8988T (cell line): ENCODE measurements around the gene SLC38A3.
"Not testable (repeated sequence)": the region's sequence is repeated elsewhere in the genome, so short reads cannot be mapped to it uniquely, and the experiment has no call there.

ENCODE experiments used
- DNase-seq: peaks from one replicate; pipeline ENCODE4 v3.0.0; 2011

Gene SLC38A3

DNA sequence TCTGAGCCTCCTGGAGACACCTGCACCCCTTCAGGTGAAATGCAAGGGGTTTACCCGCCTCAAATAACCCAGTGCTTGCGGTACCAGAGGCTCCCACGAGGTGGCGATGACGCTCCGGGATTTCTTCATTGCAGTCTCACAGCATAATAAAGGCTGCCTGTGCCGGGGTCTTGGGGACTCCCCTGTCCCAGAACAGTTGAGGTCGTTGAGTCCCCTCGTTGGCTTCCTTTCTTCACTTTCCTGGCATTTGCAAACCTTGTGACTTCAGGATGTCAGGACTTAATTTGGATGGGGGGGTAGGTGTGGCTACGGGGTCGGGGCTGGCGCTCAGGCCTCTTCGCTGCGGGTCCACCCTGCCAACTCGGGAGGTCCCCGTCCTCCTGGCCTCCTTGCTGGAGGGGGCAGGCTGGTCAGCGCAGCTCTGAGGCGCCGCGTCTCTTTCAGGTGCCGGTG, 12.4 kb upstream of the SLC38A3 start:
- DNase-seq = peak; percentile 96

DNA sequence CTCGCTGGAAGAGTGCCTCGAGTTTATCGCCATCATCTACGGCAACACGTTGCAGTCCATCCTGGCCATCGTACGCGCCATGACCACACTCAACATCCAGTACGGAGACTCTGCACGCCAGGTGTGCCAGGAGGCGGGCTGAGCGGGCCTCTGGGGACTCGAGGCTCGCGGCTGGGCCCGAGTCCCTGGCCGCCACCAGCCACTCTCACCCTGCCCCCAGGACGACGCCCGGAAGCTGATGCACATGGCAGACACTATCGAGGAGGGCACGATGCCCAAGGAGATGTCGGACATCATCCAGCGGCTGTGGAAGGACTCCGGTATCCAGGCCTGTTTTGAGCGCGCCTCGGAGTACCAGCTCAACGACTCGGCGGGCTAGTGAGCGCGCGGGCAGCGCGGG, 11.8 kb upstream of the SLC38A3 start:
- DNase-seq = no peak

DNA sequence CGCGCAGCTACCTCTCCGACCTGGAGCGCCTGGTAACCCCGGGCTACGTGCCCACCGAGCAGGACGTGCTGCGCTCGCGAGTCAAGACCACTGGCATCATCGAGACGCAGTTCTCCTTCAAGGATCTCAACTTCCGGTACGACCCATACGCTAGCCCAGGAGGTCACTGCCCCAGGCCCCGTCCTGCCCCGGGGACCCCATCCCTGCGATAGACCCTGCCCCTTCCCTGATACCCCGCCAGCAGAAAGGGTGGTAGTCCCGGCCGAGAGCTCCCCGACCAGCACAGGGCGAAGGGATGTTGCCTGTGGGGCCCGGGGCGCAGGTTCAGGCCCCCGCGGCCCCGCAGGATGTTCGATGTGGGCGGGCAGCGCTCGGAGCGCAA, 11.3 kb upstream of the SLC38A3 start:
- no peak for DNase-seq

DNA sequence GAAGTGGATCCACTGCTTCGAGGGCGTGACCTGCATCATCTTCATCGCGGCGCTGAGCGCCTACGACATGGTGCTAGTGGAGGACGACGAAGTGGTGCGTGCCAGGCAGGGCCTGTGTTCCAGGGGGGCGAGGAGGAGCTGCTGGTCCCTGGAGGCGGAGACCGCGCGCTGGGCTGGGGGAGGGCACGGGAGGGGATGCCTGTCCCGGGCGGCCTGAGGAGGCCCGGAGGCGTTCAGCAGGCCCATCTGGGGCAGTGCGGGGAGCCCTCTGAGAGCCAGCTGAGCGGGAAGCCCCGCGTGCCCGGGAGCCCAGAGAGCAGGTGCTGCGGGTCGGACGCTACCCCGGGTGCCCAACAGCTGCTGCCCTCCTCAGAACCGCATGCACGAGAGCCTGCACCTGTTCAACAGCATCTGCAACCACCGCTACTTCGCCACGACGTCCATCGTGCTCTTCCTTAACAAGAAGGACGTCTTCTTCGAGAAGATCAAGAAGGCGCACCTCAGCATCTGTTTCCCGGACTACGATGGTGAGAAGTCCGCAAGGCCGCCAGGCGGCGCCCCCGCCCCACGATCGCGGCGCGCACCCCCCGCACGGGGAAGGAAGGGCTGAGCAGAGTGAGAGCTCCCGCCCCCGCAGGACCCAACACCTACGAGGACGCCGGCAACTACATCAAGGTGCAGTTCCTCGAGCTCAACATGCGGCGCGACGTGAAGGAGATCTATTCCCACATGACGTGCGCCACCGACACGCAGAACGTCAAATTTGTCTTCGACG, 10.8 kb upstream of the SLC38A3 start:
- DNase-seq = peak; percentile 99

DNA sequence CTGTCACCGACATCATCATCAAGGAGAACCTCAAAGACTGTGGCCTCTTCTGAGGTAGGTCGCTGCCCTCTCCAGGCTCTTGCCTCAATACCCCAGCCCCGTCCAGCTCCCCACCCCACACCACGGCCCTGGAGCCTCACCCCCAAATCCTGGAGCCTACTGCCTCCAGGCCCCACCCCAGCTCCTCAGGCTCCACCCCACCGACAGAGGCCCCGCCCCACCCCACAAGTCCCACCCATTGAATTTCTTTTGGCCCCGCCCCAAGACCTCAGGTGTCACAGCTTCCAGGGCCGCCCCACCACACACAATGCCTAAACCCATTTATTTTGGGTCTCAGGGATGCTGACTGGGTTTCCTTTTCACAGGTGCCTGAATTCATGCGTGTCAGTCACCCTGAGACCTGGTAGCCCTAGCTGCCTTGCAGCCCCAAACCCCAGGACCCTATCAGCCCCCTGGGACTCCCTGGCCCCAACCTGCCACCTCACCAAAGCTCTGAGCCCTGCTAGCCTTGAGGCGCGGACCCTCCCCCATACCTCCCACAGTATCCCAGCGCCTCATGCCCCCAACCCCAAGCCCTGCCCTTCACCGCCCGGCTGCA, 10.1 kb upstream of the SLC38A3 start:
- DNase-seq = peak; percentile 95

DNA sequence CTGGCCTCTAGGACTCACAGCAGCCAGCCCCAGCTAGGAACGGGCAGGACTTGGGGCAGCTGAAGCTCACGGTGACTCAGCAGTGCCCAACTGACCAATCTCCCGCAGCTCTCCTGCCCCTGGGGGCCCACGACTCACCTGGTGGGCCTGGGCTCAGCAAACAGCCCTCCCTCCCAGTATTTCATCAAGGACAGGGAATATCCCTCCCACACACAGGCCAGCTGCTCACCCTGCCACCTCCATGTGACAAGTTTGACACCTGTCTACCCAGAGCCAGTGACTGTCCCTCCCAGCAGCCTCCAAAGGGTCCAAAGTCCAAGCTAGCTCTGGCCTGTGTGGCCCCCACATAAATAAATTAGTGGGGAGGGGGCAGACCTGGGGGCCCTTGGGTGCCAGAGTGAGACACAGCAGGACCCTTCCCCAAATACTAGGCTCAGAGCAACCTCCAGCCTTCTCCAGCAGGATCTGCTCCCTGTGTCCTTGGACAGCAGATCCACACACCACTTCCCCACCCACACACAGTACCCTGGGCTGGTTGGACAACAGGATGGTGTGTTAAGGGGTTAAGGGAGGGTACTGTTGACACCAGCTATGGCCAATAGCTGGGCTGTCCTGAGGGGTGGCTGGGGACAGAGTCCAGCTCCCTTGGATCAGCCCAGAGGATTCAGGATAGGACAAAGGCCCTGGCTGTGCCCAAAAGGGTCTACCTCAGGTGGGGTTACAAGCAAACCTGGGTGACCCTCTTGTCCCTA, 9.4 kb upstream of the SLC38A3 start:
- DNase-seq = no peak

DNA sequence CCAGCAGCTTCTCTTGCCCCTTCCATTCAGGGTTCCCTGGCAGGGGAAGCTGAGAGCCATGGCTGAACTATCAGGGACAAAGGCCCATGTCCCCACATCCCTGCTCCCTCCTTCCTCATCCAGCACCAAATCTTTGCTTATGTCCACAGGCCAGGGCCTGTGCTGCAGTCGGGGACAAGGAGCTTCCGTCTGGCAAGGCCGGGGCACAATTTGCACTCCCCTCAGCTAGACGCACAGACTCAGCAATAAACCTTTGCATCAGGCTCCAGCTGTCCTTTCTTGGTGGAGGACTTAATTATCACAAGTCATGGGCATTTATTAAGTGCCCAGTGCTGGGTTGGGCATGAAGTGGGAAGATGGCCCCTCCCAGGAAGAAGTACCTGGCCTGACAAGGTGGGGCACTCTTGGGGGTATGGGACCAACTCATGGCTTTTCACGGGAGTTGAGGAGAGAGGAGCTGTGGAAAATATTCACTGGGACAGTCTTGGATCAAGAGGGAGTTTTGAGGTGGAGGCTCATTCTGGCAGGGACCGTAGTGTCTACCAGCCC, 8.7 kb upstream of the SLC38A3 start:
- DNase-seq = no peak

DNA sequence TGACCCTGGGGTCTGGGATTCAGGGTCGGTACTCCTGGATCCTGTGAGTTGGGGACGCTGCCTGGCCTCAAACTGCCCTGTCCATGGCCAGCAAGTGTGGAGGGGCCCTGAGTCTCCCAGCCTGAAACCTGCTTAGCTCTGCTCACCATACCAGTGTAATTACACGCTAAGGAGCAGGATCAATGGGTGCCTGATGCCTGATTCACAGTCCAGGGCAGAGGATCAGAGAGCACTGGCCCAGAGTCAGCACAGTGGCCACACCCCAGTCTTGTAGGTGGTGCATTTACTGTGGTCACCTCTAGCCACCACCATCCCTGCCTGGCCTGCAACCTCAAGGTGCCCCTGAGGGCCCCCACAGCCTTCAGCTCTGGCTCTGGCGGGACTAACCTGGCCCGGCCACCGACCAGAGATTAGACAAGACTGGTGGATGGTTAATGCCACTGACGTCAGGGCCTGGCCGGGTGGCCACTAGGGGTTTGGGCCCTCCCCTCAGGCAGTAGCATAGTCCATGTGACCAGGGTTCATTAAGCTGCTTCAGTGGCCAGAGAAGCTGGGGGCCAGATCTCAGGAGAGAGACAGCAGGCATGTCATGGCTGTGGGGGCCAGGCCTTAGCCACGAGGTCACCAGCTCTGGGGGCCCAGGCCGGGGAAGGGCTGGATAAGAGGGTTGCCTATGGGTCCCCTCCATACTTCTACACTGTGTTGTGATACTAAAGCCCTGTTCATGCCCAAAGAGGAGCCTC, 3.3 kb upstream of the SLC38A3 start:
- peak; percentile 74 for DNase-seq

DNA sequence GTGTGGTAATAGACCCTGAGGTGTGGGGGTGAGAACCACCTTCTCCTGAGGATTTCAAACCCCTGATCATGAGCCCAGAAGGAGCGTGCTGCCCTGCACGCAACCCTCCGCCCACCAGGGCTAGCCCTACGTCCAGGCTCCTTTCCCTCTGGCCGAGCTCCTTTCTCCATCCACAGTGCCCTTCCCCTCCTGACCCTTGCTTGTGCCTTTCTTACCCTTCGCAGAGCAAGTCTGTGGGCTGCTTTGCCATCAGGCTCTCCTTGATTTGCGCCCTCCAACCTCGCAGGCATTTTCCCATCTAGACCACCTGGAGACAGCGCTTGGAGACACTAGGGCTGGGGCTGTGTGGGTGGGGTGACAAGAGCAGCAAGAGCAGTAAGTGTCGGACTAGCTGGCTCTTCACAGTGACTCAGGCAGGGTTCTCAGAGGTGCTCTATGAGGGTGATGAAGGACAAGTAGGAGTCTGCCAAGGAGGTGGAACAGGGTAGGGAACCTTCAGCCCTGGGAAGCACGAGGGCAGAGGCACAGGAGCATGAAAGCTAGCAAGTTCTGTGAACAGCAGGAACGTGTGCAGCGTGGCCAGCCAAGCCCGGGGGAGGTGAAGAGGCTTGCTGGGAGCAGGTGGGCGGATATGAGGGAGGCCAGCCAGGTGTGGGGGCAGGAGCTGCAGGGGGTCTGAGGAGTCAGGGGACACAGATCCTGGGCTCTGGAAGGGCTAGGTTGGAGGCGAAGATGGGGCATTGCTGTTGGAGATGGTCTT, 2.5 kb upstream of the SLC38A3 start:
- no peak for DNase-seq

DNA sequence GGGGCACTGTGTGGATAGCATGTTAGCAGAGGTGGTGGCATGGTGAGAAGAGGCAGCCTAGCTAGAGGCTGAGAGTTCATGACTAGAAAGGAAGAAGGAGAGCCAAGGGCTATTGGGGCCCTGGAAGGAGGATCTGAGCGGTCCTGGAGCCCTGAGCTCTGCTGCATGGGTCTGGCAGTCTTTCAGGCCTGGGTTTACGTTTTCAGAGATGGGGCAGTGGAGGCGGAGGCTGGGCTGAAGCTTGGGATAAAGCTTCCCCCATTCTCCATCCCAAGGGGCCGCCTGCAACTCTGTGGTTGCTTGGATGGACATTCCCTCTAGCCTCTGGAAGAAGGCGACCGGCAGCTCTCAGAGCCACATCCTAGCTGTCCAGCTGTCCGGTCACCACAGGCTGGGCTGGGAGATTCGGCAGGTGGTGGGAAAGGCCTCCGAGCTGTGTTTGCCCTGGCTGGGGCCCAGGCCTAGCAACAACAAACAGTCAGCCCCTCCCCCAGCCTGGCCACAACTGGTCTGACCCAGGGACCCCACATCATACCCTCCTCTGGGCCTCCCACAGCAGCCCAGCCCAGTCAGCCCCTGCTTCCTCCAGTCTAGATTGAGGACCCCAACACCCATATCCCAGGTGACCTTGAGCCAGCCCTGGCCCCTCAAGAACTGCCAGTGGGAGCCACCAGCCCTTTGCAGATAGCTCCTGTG, 1.8 kb upstream of the SLC38A3 start:
- DNase-seq = no peak

DNA sequence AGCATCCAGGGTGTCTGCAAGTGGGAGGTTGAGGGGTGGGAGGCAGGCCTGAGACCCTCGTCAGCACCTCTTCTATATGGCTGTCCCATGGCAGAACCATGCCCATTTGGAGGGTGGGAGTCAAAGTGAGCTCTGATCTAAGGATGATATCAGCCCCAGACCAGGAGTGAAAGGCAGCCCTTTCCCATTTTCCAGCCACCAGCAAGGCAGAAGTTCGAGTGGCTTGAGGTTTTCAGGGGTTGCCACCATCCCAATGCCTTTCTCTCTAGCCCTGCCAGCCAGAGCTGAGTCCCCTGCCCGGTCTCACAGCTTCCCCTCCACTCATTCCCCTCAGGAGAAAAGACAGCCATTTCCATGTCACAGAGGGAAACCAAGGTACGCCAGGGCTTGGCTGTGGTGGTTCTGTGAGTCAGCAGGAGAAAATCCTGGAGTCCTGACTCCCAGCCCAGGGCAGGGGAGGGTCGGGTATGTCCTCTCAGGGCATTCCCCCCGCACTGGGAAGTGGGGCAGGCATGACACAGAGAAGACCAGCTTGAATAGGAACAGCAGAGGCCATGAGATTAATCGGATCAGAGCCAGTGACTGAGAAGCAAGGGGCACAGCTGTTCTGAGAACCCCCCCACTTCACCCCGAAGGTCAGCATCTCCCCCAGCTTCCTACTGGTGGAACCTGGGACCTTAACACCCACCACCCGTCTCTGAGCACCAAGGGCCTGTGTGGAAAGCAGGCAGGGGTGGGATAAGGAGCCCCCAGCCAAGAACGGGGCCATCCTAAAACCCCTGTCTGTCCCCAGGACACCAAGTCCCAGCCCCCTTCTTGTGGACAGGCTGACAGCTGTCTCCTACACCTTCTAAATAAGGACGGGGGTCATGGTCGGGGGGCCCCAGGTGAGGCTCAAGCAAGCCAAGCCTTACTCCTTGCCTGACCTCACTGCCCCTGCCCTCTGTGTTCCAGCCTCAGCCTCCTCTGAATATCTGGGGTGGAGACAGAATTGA, 965 bp upstream of the SLC38A3 start:
- DNase-seq = no peak

DNA sequence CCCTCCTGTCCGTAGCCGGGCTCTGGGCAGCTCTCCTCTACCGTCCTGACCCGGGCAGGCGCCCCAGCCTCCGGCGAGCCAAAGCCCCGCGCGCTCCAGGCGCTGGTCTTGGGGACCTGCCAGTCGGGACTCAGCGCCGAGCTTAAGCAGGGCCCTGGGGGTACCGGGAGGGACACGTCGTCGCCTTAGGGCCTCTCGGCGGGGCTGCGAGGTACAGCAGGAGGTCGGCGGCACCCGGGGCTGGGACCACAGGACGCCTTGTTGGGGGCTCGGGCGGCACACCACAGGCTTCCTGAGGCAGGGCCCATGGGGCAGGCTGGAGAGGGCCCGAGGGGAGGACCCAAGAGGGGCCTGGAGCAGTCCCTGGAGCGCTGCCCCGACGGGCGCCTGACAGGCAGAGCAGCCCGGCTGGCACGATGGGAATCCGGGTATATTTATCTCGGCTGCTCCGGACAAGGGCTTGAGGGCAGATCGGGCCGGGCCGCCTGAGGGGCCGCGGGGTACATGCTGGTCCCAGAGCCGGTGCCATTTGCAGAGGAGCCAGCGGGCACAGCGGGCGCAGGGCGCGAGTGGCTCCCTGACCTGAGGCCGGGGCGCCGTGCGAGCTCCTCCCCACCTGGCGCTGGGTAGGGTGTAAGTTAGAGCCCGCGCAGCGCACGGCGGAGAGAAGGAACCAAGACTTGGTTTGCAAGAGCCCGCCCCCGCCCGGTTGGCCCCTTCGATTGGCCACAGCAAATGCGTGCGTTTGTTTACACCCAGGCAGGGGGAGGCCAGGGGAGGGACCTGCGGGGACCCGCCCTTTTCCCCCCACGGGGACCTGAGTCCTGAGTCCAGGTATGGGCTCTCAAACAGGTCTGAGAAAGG, 574 bp downstream of the SLC38A3 start:
- no peak for DNase-seq

DNA sequence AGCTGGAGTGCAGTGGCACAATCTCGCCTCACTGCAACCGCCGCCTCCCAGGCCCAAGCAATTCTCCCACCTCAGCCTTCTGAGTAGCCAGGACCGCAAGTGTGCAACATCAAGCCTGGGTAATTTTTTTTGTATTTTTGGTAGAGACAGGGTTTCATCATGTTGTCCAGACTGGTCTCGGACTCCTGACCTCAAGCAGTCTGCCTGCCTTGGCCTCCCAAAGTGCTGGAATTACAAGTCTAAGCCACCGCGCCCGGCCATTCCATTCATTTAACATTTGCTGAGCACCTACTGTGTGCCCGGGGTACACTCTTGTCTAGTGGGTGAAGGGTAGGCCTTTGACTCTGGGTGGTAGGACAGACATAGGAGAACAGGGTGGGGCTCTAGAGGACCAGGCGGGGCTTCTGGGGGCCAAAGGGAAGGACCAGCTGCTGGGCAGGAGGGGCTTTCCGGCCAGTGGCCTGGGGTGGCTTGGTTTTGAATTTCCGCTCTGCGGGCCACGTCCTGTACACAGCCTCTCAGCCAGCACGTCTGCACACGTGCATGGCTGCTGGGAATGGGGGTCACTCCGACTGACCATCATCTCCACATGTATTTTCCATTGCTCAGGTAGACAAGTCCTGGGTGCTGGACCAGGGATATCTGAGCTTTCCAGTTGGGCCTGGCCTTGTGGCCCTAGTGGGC, 2.4 kb downstream of the SLC38A3 start:
- no peak for DNase-seq

DNA sequence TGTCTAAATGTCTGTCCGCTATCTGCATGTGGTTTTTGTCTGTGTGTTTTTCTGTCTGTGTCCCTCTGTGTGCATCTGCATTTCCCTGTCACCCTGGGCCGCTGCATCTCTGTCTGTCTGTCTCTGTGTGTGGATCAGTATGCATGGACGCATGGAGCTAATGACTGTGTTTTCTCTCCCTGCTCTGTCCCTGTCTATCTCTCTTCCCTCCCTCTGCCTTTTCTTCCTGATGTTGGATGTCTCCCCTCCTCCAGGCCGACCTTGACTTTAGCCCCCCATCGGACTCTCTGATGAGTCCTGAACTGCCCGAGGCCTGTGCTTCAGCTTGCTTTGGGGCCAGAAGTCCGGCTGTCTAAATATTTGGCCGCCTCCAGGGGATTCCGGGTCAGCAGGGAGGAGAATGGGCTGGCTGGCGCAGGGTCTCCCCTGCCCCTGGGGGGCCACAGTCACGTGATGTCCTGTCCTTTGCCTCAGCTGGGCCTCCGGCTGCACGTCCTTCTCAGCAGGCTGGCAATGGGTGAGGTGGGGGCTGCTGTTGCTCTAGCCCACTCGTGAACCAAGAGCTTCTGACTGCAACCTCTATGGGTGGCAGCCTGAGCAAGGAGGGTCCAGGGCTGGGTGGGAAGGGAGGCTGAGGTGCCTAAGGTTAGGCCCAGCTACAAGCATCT, 3.7 kb downstream of the SLC38A3 start:
- DNase-seq = no peak

DNA sequence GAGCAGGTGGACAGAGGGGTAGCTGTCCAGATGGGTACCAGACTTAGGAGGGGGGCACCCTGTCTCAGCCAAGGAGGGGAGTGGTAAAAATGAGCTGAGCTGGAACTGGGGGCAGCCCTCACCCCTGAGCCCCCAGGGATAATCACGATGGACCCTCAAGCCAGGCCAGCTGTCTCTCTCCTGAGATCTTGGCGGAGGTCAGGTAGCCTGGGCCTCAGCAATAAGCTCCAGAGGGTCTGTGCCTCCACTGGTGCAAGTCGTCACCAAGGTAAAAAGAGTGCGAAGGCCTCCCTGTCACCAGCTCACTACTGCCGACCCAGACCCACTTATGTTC, 5.1 kb downstream of the SLC38A3 start:
- no peak for DNase-seq

DNA sequence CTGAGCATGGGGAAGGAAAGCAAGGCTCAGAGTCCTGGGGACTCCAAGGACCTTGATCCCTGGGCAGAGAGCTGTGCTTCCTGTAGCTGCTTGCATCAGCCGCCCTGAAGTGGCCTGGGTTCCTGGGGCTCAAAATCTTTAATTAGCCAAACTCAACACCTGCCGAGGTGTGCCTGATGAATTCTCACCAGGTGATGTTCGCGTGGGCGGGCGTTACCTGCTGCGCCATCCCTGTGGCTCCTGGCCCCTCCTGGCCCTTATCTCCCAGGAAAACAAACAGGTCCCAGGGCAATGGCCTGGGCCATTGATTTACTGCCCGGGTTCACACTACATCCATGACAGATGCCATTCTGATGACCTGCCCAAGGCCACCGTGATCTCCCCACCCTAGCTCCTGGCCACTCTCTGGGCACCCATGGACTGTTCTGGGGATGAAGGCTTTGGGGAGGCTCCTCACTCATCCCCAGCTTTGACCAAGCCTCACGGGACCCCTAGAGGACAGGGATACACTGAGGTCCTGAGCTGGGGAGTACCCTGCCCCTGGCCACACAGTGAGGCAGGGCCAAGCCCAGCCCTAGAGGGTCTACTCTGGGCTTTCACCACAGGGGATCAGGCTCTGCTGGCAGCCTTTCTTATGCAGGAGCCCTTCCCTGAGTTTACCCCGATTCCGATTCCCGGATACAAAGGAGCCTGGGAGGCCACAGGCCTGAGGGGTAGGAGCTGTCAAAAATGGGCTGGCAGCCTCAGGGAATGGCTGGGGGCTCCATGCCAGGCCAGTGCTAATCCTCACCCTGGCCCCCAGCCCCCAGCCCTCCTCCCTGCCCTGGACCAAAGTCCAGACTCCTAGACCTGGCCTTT, 5.7 kb downstream of the SLC38A3 start:
- no peak for DNase-seq

DNA sequence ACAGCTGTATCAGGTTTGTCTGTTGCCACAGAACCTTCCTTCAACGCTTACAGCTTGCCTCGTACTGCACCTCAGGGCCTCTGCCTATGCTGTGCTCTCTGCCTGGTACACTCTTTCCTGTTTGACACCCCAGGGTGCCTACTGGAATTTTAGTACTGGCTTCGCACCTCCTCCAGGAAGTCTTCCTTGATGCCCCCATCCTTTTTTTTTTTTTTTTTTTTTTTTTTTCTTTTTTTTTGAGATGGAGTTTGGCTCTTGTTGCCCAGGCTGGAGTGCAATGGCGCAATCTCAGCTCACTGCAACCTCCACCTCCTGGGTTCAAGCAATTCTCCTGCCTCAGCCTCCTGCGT, 6.3 kb downstream of the SLC38A3 start:
- not testable (repeated sequence) for DNase-seq
